GM18951 (cell line): ENCODE results near the gene DNASE1.
"Not testable (repeated sequence)": the region's sequence is repeated elsewhere in the genome, so short reads cannot be mapped to it uniquely, and the experiment has no call there.

ENCODE experiments used
- POLR2A ChIP-seq: IDR thresholded peaks from 4 replicates; pipeline ENCODE4 v1.6.1; 2011; ENCODE audit warnings: mild to moderate bottlenecking; ENCODE audit not compliant: insufficient read length, insufficient read depth; ENCODE audit errors: extremely low read depth
- in situ Hi-C: fragments of 300-500 bp; cut with MboI; formaldehyde crosslinking; loops from one replicate; pipeline ENCODE4 v1.12.0; 2022; ENCODE audit warnings: low sequenced_read_pairs, mixed read lengths, inconsistent platforms; ENCODE audit not compliant: unreplicated experiment

DNASE1 gene

GRCh38 chr16:3645504-3646347 lies 8.8 kb upstream of the DNASE1 start:
- TF ChIP-seq POLR2A = no peak
- in situ Hi-C loops = no loop called here

DNA sequence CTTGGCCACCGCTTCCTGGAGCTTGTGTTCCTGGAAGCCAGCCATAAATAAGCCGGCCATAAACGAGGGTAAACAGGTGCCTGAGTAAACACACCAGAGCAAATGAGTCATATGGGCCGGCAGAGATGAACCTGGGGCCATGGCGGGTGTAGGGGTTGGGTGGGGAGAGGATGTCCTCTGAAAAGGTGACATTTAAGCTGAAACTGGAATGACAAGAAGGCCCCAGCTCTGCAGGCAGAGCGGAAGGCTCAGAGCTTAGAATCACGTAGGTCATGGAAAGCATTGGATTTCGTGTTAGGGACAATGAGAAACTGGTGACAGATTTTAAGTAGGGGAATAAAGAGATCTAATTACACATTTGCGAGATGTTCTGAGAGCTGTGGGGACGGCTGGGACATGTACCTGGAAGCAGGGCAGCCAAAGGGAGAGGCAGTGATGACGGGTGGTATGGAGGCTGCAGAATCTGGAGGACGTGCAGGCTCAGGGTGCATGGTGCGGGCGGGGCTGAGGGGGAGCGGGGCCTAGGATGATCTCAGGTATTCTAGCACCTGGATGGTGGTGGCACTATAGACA lies 8.1 kb upstream of the DNASE1 start:
- TF ChIP-seq POLR2A = no peak
- in situ Hi-C loops = no loop called here

DNA sequence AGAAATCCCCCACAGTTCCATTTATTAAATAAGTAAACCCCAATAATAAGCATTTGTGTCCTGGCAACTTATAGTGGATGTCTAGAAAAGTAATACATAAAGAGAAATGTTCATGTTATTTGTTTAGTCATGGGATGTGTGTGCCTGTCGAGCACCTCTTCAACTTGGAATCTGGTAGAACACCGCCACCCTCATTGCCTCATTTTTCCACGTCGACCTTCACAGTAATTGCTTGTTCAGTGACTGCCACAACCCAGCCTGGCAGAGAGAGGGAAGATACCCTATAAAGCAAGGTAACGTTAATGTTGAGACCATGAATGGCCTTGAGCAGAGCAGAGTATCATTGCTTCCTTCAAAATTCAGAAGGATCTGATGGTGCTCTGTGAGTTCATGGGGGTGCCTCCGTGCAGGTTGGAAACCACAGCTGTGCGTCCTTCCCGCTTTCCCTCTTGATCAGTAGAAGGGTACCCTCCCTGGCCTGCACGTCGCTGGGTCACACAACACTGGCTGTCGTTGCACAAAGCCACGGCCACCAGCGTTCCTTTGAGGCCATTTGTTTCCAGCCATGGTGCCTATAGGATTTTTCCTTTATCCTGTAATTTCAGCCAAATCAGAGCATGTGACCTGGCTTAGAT lies 3.7 kb upstream of the DNASE1 start:
- in situ Hi-C loops = no loop called here
- TF ChIP-seq POLR2A = no peak

GRCh38 chr16:3651461-3652372 lies 2.8 kb upstream of the DNASE1 start:
- TF ChIP-seq POLR2A = no peak
- in situ Hi-C loops = no loop called here

DNA sequence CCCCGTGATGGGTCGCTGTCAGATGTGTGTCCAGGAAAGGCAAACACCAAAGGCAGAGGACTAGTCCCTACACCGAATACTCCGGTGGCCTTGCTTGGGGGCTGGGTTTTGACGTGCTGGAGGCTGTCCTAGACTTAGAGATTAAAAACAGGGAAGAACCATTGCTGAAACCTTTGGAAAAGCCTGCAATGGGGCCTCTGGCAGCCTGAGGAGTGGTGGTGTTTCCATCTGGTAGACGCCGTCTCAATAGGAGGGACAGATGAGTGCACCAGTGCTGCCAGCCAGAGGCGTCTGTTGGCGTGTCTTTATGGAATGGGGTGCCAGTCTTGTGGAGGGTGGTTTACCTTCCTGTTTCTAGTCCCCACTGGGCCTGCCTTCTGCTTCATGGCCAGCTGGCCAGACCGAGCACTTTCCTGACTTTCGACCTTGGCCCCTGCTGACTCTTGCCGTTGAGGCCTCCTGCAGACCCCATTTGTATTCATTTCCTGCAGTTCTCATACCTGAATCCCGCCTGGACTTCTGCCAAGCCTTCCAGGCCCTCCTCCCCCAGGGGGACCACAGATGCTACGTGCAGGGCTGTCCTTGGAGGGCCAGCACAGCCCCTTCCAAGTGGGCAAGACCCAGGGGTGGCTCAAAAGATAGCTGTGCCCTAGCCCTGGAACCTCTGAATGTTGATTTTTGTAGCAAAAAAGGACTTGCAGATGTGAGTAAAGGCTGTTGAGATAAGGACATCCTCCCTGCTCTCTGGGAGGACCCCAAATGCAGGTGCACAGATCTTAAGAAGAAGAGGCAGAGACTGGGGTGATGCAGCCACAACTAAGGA lies 1.9 kb upstream of the DNASE1 start:
- in situ Hi-C loops = no loop called here

GRCh38 chr16:3655030-3655395 lies 522 bp downstream of the DNASE1 start:
- TF ChIP-seq POLR2A = no peak
- in situ Hi-C loops = no loop called here

More for the DNA sequence above, 1.9 kb upstream of the DNASE1 start:
- no peak for TF ChIP-seq POLR2A

DNA sequence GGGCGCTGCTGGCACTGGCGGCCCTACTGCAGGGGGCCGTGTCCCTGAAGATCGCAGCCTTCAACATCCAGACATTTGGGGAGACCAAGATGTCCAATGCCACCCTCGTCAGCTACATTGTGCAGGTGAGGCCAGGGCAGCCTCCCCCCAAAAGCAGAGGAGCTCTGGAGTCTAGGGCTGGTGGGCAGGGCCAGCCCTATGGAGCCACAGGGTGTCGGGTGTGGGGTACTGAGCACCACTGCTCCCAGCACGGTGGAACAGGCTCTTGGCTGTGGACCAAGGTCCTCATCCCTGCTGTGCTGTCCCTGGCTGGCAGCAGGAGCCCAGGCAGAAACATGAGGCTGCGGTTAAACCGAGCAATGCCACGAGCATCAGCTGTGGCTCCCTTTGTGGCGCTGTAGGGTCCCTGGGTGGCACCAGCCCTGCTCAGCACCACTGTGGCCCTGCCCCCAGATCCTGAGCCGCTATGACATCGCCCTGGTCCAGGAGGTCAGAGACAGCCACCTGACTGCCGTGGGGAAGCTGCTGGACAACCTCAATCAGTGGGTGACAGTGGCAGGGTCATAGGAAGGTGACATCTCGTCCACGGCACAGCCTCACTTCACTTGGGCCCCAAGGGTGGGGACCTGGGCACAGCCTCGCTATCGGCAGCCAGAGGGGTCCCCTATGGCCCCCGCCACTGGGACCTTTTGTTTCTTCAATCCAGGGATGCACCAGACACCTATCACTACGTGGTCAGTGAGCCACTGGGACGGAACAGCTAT lies 1.1 kb downstream of the DNASE1 start:
- TF ChIP-seq POLR2A = no peak
- in situ Hi-C loops = no loop called here

- in situ Hi-C loops = not testable (repeated sequence)
Observed at GRCh38 chr16:3656160-3656490, 1.6 kb downstream of the DNASE1 start.

DNA sequence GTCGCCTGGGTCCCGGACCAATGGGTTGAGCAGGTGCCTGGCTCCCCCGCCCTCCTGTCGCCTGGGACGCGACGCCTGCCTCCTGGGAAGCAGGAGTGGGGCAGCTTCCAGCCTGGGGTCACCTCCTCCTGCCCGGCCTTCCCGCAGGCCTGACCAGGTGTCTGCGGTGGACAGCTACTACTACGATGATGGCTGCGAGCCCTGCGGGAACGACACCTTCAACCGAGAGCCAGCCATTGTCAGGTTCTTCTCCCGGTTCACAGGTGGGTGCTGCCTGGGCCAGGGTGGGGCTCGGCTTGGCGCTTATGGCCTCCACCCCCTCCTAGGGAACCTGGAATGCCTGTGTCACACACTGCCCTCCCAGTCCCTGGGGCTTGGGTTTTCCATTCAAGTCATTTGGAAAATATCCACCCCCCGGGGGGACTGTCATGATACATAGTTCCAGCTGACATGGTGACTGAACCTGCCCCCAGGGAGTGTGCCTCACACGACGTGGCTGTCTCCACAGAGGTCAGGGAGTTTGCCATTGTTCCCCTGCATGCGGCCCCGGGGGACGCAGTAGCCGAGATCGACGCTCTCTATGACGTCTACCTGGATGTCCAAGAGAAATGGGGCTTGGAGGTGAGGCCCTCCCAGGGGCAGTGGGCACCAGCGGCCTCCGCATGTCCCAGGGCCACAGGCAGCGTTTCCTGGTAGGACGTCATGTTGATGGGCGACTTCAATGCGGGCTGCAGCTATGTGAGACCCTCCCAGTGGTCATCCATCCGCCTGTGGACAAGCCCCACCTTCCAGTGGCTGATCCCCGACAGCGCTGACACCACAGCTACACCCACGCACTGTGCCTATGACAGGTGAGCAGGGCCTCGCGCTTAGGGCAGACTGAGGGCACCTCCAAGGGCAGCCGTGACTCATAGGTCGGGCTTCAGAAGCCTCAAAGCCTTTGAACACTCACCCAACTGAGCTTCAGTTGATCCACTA lies 2.3 kb downstream of the DNASE1 start:
- in situ Hi-C loops = no loop called here
- no peak for TF ChIP-seq POLR2A

- in situ Hi-C loops = no loop called here
Observed at GRCh38 chr16:3659251-3659650, 4.8 kb downstream of the DNASE1 start.

DNA sequence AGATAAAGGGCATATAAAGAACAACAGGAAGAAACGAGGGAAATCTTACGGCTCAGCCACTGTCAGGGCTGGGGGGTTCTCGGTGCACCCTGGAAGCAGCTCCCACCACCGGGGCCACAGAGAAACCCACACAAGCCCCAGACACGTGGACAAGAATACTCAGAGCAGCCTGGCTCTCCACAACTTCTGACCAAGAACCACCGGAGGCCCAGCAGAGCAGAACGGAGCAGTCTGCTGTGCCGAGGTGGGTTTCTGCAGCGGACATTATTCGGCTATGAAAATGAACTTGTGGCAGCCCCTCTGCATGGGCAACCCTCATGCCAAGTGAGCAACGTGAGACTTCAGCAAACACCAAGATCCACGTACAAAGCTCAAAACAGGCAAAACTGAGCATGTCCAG lies 6.8 kb downstream of the DNASE1 start:
- TF ChIP-seq POLR2A = no peak
- in situ Hi-C loops = no loop called here

More at GRCh38 chr16:3659251-3659650, 4.8 kb downstream of the DNASE1 start:
- TF ChIP-seq POLR2A = no peak

- in situ Hi-C loops = no loop called here
- no peak for TF ChIP-seq POLR2A
Observed at GRCh38 chr16:3661922-3662321, 7.4 kb downstream of the DNASE1 start.
